ENCODE measurements around the gene THSD7A. TPM values are rescaled to one million over a fixed set of nuclear protein-coding genes. Genes with fewer than 3 reads are reported as not detected.

The THSD7A gene
- total RNA-seq, 1 donor from 2014 or later: 10.1 TPM

DNA sequence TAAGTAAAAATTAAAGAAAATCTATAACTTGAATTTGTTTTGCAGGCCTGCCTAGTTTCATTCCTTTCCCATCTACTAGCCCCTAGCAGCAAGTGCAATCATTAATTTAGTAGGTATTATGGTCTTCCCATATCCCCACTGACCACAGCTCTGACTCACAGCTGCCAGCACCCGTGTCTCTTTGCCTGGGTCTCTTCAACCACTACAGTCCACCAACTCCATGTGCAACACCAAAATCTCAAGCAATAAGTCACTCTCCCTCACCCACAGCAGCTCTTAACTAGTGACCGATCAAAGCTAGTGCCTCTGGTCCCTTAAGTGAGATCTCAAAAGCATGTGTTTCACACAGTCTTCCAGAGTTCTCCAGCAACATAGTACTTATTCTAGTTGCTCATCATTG, 26.0 kb upstream of the THSD7A start:
- H3K4me1 ChIP-seq: no peaks in the 10 kb centered on the region
- H3K27ac ChIP-seq: no peak overlapping the region
- no peak for DNase-seq (ENCODE audit: low spot score in 2 of 2)
- no peaks in the 10 kb centered on the region for H3K9me3 ChIP-seq
- H3K4me3 ChIP-seq: no peak overlapping the region
- no peaks in the 10 kb centered on the region for H3K36me3 ChIP-seq
- TF ChIP-seq, protein P1, sequence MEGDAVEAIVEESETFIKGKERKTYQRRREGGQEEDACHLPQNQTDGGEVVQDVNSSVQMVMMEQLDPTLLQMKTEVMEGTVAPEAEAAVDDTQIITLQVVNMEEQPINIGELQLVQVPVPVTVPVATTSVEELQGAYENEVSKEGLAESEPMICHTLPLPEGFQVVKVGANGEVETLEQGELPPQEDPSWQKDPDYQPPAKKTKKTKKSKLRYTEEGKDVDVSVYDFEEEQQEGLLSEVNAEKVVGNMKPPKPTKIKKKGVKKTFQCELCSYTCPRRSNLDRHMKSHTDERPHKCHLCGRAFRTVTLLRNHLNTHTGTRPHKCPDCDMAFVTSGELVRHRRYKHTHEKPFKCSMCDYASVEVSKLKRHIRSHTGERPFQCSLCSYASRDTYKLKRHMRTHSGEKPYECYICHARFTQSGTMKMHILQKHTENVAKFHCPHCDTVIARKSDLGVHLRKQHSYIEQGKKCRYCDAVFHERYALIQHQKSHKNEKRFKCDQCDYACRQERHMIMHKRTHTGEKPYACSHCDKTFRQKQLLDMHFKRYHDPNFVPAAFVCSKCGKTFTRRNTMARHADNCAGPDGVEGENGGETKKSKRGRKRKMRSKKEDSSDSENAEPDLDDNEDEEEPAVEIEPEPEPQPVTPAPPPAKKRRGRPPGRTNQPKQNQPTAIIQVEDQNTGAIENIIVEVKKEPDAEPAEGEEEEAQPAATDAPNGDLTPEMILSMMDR (IDR thresholded peaks at IDR 0.05): no peak
- no peaks in the 10 kb centered on the region for H3K27me3 ChIP-seq
- intact Hi-C loops (cut with DNase I): no loop called here

- TF ChIP-seq, protein P1 (IDR thresholded peaks at IDR 0.05): no peak
- H3K36me3 ChIP-seq: no peaks in the 10 kb centered on the region
- no peaks in the 10 kb centered on the region for H3K9me3 ChIP-seq
- H3K27ac ChIP-seq: no peak overlapping the region
- intact Hi-C loops (cut with DNase I): no loop called here
- H3K4me1 ChIP-seq: no peaks in the 10 kb centered on the region
- no peaks in the 10 kb centered on the region for H3K27me3 ChIP-seq
- no peak overlapping the region for H3K4me3 ChIP-seq
- DNase-seq (ENCODE audit: low spot score in 2 of 2): no peak
These were observed 16.3 kb upstream of the THSD7A start for GRCh38 chr7:11848251-11848650.

DNA sequence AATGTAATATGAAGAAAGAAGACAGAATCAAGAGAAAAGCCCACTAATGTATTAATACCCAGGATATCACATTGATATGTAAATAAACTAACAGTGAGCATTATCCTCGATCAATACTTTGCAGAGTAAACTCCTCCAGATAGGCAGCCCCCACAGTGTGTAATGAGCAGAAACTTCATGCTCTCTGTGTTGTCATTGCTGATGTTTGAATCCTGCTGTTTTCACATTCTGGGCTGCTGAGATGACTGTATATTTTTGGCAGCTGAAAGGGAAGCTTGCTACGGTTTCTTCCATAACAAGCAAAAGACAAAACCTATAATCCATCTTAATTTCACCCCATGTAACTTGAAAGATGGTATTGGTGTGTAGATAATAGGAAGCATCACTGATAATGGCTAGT, 15.3 kb upstream of the THSD7A start:
- no peaks in the 10 kb centered on the region for H3K9me3 ChIP-seq
- TF ChIP-seq, protein P1 (IDR thresholded peaks at IDR 0.05): no peak
- H3K27ac ChIP-seq: no peak overlapping the region
- no peak overlapping the region for H3K4me3 ChIP-seq
- H3K36me3 ChIP-seq: no peaks in the 10 kb centered on the region
- intact Hi-C loops (cut with DNase I): no loop called here
- no peaks in the 10 kb centered on the region for H3K4me1 ChIP-seq
- DNase-seq (ENCODE audit: low spot score in 2 of 2): no peak
- no peaks in the 10 kb centered on the region for H3K27me3 ChIP-seq

GRCh38 chr7:11846361-11846955, 14.5 kb upstream of the THSD7A start:
- intact Hi-C loops (cut with DNase I): no loop called here
- TF ChIP-seq, protein P1 (IDR thresholded peaks at IDR 0.05): no peak
- no peaks in the 10 kb centered on the region for H3K4me1 ChIP-seq
- DNase-seq (ENCODE audit: low spot score in 2 of 2): no peak
- no peak overlapping the region for H3K27ac ChIP-seq
- no peak overlapping the region for H3K4me3 ChIP-seq
- H3K36me3 ChIP-seq: no peaks in the 10 kb centered on the region
- no peaks in the 10 kb centered on the region for H3K9me3 ChIP-seq
- no peaks in the 10 kb centered on the region for H3K27me3 ChIP-seq

- no peak overlapping the region for H3K4me3 ChIP-seq
- H3K4me1 ChIP-seq: no peaks in the 10 kb centered on the region
- H3K27ac ChIP-seq: no peak overlapping the region
- H3K36me3 ChIP-seq: no peaks in the 10 kb centered on the region
- TF ChIP-seq, protein P1 (IDR thresholded peaks at IDR 0.05): no peak
- no peak for DNase-seq (ENCODE audit: low spot score in 2 of 2)
- no peaks in the 10 kb centered on the region for H3K9me3 ChIP-seq
- intact Hi-C loops (cut with DNase I): no loop called here
- no peaks in the 10 kb centered on the region for H3K27me3 ChIP-seq
These were observed 11.2 kb upstream of the THSD7A start for GRCh38 chr7:11843113-11843765.
